Aorta (tissue), 5 donors: ENCODE measurements around the gene FBRSL1. TPM values are rescaled to one million over a fixed set of nuclear protein-coding genes. Genes with fewer than 3 reads are reported as not detected.

Experiments used
- ATAC-seq: fragments of 200-7000 bp; cut with Tn5 transposase; one replicate; pipeline ENCODE4 v1.9.1; 2022; ENCODE audit warnings: moderate library complexity; ENCODE audit not compliant: low FRiP score
- DNase-seq, 2 donors: peaks; one replicate each; pipeline ENCODE4 v3.0.0-alpha.2; 2020
- H3K27ac ChIP-seq, 2 donors: one replicate each; pipeline ENCODE4 v1.5.1; 2013; ENCODE audit warnings: low read length in 2 of 2, mild to moderate bottlenecking in 2 of 2, moderate library complexity in 2 of 2, control low read depth in 1 of 2, inconsistent platforms in 1 of 2, low read depth in 1 of 2
- H3K27me3 ChIP-seq, 2 donors: one replicate each; pipeline ENCODE4 v1.6.1; 2013; ENCODE audit warnings: control low read depth in 1 of 2, low read length in 1 of 2, mild to moderate bottlenecking in 1 of 2, moderate library complexity in 1 of 2; ENCODE audit not compliant: insufficient read depth in 2 of 2, control insufficient read depth in 1 of 2
- H3K36me3 ChIP-seq, 2 donors: one replicate each; pipeline ENCODE4 v1.6.1; 2013; ENCODE audit warnings: control low read depth in 1 of 2, low read length in 1 of 2, mild to moderate bottlenecking in 1 of 2; ENCODE audit not compliant: insufficient read depth in 2 of 2, control insufficient read depth in 1 of 2
- H3K4me1 ChIP-seq, 2 donors: one replicate each; pipeline ENCODE4 v1.6.1; 2013; ENCODE audit warnings: low read length in 2 of 2, control low read depth in 1 of 2, mild to moderate bottlenecking in 1 of 2, moderate library complexity in 1 of 2; ENCODE audit not compliant: insufficient read depth in 2 of 2, control insufficient read depth in 1 of 2
- H3K4me3 ChIP-seq, 2 donors: one replicate each; pipeline ENCODE4 v1.5.1; 2013; ENCODE audit warnings: low read length in 2 of 2, control low read depth in 1 of 2, mild to moderate bottlenecking in 1 of 2
- H3K9me3 ChIP-seq: one replicate; pipeline ENCODE4 v1.6.1; 2013; ENCODE audit warnings: mild to moderate bottlenecking, low read length; ENCODE audit not compliant: control insufficient read depth
- WGBS, 2 donors: extraction: QIAGEN DNeasy Blood & Tissue Kit; methylation state at CpG; one replicate each; pipeline ENCODE4 v1.1.7; 2013; 5-methylcytosine and 5-hydroxymethylcytosine counted together
- intact Hi-C, 2 donors: fragments of 100-400 bp; cut with DNase I; formaldehyde crosslinking; loops; one replicate each; pipeline versions ENCODE4 v1.14.2 to v1.15.0; 2022
- polyA plus RNA-seq, 2 donors: library from polyadenylated mRNA; stranded (reverse); fragments of 200-250 nt; gene quantifications; one replicate each; pipeline ENCODE4 v1.2.3, GENCODE V29; 2013
- total RNA-seq, 2 donors: library from RNA; stranded (reverse); fragmentation: NEBNext Ultra II Directional; extraction: Animal tissue kit (Norgen Biotek cat#: 25700); gene quantifications; one replicate each; pipeline ENCODE4 v1.2.1, GENCODE V29; 2021
- donor health status: healthy with polysubstance abuse.
- donor health status: Bipolar disorder and iron deficiency.
- donor health status: DM: no; HTN: no; CAD: no.
- donor health status: DM: no; HTN: no; CAD: no.
- donor health status: DM: yes; HTN: yes; CAD: no.

Gene FBRSL1
- total and polyA plus RNA-seq, 4 donors = 6.4 to 51.0 (median 37.0) TPM

- H3K36me3 ChIP-seq = no peaks in the 10 kb centered on the region
- ATAC-seq = no peak
- H3K4me1 ChIP-seq = no peaks in the 10 kb centered on the region
- H3K27me3 ChIP-seq = no peaks in the 10 kb centered on the region
- DNase-seq = no peak
- intact Hi-C loops = loop anchor here in 1 of 2 donors (5.0 kb wide), 1 partner anchor 109 kb away; no protein-coding TSS in a partner anchor
- WGBS, 2 donors = 87 to 89% methylated on average over 24 to 28 of the region's 28 CpGs
- no peaks in the 10 kb centered on the region for H3K9me3 ChIP-seq
- no peak overlapping the region for H3K4me3 ChIP-seq
- no peak overlapping the region for H3K27ac ChIP-seq
These were observed 36.0 kb downstream of the FBRSL1 start for GRCh38 chr12:132525833-132526455.

GRCh38 chr12:132527186-132527882 is 37.4 kb downstream of the FBRSL1 start:
- H3K4me3 ChIP-seq = no peak overlapping the region
- WGBS, 2 donors = 89 to 91% methylated on average over 23 to 25 of the region's 25 CpGs
- H3K36me3 ChIP-seq = no peaks in the 10 kb centered on the region
- ATAC-seq (no peak), DNase-seq (no peak)
- H3K9me3 ChIP-seq = no peaks in the 10 kb centered on the region
- H3K4me1 ChIP-seq = no peaks in the 10 kb centered on the region
- H3K27me3 ChIP-seq = no peaks in the 10 kb centered on the region
- H3K27ac ChIP-seq = no peak overlapping the region
- intact Hi-C loops = loop anchor here in 1 of 2 donors (5.0 kb wide), 1 partner anchor 110 kb away; no protein-coding TSS in a partner anchor

GRCh38 chr12:132527883-132528264 is 37.9 kb downstream of the FBRSL1 start:
- no peaks in the 10 kb centered on the region for H3K4me1 ChIP-seq
- H3K4me3 ChIP-seq = no peak overlapping the region
- H3K9me3 ChIP-seq = no peaks in the 10 kb centered on the region
- intact Hi-C loops = loop anchor here in 1 of 2 donors (5.0 kb wide), 1 partner anchor 111 kb away; no protein-coding TSS in a partner anchor
- H3K36me3 ChIP-seq = no peaks in the 10 kb centered on the region
- whole genome bisulfite sequencing, 2 donors = 83 to 92% methylated on average over 6 to 11 of the region's 11 CpGs
- no peak for DNase-seq
- H3K27me3 ChIP-seq = no peaks in the 10 kb centered on the region
- ATAC-seq = no peak
- no peak overlapping the region for H3K27ac ChIP-seq

DNA sequence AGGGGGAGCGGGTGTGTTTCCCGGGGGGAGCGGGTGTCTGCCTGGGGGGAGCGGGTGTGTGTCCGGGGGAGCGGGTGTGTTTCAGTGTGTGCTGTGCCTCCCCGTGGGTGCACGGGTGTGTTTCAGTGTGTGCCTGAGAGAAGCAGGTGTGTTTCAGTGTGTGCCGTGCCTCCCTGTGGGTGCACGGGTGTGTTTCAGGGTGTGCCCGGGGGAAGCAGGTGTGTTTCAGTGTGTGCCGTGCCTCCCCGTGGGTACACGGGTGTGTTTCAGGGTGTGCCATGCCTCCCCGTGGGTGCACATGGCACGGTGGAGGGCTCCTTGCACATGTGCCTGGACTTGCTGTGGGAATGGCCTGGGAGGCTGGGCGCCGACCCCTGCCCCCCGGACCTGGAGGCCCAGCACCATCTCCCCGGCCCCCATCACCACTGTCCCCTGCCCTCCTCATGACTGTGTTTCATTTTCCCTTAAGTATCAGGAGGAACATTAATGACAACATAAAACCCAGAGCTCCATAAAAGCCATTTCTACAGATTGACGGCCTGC is 38.7 kb downstream of the FBRSL1 start:
- intact Hi-C loops = loop anchor here in 1 of 2 donors (5.0 kb wide), 1 partner anchor 111 kb away; no protein-coding TSS in a partner anchor

DNA sequence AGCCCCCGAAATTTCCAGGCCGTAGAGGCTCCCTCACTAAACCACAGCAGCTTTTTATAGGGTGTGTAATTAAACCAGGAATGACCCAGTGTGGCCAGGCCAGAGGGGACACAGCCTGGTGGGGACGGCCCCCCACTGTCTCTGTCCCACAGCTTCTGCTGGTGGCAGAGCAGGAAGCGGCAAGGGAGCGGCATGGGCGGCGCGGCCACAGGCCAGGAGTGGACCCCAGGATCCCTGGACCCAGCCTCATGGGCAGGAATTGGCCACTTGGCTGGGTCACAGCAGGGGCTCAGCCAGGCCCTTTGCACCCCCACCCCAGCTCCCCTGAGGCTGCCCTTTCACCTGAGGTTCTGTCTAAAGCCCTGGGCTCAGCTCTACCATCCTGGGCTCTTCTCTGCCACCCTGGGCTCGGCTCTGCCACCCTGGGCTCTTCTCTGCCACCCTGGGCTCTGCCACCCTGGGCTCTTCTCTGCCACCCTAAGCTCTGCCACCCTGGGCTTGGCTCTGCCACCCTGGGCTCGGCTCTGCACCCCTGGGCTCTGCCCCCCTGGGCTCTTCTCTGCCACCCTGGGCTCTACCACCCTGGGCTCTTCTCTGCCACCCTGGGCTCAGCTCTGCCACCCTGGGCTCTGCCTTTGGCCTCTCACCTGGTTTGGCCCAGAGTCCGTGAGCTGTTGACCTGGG is 39.3 kb downstream of the FBRSL1 start:
- no peak for DNase-seq
- H3K4me3 ChIP-seq = no peak overlapping the region
- intact Hi-C loops = loop anchor here in 1 of 2 donors (5.0 kb wide), 1 partner anchor 112 kb away; no protein-coding TSS in a partner anchor
- no peak for ATAC-seq
- no peaks in the 10 kb centered on the region for H3K9me3 ChIP-seq
- no peaks in the 10 kb centered on the region for H3K27me3 ChIP-seq
- H3K4me1 ChIP-seq = no peaks in the 10 kb centered on the region
- H3K27ac ChIP-seq = no peak overlapping the region
- WGBS, 2 donors = 93 to 95% methylated on average over 11 of the region's 11 CpGs
- H3K36me3 ChIP-seq = no peaks in the 10 kb centered on the region

More for the DNA sequence above, 38.7 kb downstream of the FBRSL1 start:
- H3K4me1 ChIP-seq = no peaks in the 10 kb centered on the region
- no peak for DNase-seq
- no peak for ATAC-seq
- no peak overlapping the region for H3K27ac ChIP-seq
- H3K36me3 ChIP-seq = no peaks in the 10 kb centered on the region
- H3K9me3 ChIP-seq = no peaks in the 10 kb centered on the region
- WGBS, 2 donors = 94% methylated on average over 16 to 21 of the region's 21 CpGs
- H3K4me3 ChIP-seq = no peak overlapping the region
- no peaks in the 10 kb centered on the region for H3K27me3 ChIP-seq

DNA sequence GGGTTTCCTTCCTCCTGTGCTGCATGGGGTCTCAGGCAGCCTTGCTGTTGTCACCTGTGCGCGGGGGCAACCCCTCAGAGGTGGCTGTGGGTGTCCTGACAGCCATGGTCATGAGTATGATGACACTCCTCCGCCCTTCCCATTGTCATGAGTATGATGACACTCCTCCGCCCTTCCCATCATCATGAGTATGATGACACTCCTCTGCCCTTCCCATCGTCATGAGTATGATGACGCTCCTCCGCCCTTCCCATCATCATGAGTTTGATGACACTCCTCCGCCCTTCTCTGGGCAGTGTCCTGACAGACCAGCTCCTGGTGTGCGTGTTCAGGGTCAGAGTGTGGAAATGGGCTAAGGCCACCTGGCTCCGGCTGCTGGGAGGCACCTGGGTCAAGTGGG is 40.0 kb downstream of the FBRSL1 start:
- WGBS, 2 donors = 97 to 98% methylated on average over 10 of the region's 10 CpGs
- H3K27ac ChIP-seq = no peak overlapping the region
- no peaks in the 10 kb centered on the region for H3K9me3 ChIP-seq
- no peaks in the 10 kb centered on the region for H3K4me1 ChIP-seq
- H3K36me3 ChIP-seq = no peaks in the 10 kb centered on the region
- no peaks in the 10 kb centered on the region for H3K27me3 ChIP-seq
- ATAC-seq (no peak), DNase-seq (no peak)
- intact Hi-C loops = loop anchor here in 1 of 2 donors (5.0 kb wide), 1 partner anchor 113 kb away; no protein-coding TSS in a partner anchor
- no peak overlapping the region for H3K4me3 ChIP-seq

- H3K27me3 ChIP-seq = no peaks in the 10 kb centered on the region
- H3K36me3 ChIP-seq = no peaks in the 10 kb centered on the region
- 79 to 90% methylated on average over 5 to 6 of the region's 6 CpGs for WGBS, 2 donors
- H3K27ac ChIP-seq = no peak overlapping the region
- no peaks in the 10 kb centered on the region for H3K9me3 ChIP-seq
- intact Hi-C loops = no loop called here
- ATAC-seq = no peak
- H3K4me1 ChIP-seq = no peaks in the 10 kb centered on the region
- DNase-seq = no peak
- H3K4me3 ChIP-seq = no peak overlapping the region
These were observed 40.5 kb downstream of the FBRSL1 start for GRCh38 chr12:132530447-132530846.

DNA sequence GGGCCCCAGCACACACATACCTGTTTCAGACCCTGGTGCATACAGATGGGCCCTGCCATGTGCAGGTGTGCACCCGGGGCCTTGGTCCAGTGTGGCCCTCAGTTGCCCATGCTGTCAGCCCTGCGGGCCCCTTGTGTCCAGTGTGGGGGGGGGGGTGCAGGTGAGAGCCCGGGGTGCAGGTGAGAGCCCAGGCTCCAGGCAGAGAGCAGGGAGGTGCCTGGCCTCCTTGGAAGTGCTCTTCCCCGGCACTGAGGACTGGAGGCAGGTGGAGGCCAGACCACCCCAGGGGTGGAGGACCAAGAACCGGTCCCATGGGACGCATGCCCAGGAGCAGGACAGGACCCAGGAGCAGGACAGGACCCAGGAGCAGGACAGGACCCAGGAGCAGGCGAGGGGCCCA is 40.9 kb downstream of the FBRSL1 start:
- H3K4me3 ChIP-seq = no peak overlapping the region
- no peaks in the 10 kb centered on the region for H3K36me3 ChIP-seq
- DNase-seq = no peak
- no peak for ATAC-seq
- intact Hi-C loops = no loop called here
- H3K4me1 ChIP-seq = no peaks in the 10 kb centered on the region
- no peaks in the 10 kb centered on the region for H3K9me3 ChIP-seq
- WGBS, 2 donors = 87 to 98% methylated on average over 7 of the region's 7 CpGs
- no peaks in the 10 kb centered on the region for H3K27me3 ChIP-seq
- H3K27ac ChIP-seq = no peak overlapping the region
